Uterus (tissue), 2 donors: ENCODE results near the gene SLC25A39.

Experiments
- POLR2A ChIP-seq, 2 donors: fragments of 450-650 bp; IDR thresholded peaks; one replicate each; pipeline ENCODE4 v1.6.1; 2016; ENCODE audit warnings: antibody characterized with exemption in 2 of 2, mild to moderate bottlenecking in 1 of 2, moderate library complexity in 1 of 2
- TF ChIP-seq, protein P1 (sequence below), 4 experiments: fragments of 200-600 bp in 2 of 4; fragments of 450-650 bp in 2 of 4; sonication (generic) in 2 of 4; IDR thresholded peaks; one replicate each; pipeline ENCODE4 v1.5.1; 2016 to 2019; ENCODE audit warnings: antibody characterized with exemption in 4 of 4, mild to moderate bottlenecking in 2 of 4, moderate library complexity in 1 of 4

DNA sequence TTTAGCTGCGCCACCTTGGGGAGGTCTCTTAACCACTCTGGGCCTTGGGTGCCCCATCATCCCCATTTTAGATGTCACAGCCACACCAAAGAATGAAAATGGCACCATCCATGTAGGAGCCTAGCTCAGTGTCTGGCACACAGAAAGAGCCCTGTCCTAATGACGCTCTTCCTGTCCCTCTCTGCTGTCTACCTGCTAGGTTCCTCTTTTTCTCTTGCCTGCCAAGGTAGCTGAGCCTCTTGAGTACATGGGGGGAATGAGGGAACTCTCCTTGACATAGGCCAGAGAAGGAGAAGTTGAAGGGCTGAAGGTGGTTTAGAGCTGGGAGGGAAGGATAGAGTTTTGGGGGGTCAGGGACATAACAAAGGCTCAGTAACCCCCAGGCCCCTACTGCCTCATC is 14.4 kb downstream of the SLC25A39 start:
- TF ChIP-seq, protein P1, sequence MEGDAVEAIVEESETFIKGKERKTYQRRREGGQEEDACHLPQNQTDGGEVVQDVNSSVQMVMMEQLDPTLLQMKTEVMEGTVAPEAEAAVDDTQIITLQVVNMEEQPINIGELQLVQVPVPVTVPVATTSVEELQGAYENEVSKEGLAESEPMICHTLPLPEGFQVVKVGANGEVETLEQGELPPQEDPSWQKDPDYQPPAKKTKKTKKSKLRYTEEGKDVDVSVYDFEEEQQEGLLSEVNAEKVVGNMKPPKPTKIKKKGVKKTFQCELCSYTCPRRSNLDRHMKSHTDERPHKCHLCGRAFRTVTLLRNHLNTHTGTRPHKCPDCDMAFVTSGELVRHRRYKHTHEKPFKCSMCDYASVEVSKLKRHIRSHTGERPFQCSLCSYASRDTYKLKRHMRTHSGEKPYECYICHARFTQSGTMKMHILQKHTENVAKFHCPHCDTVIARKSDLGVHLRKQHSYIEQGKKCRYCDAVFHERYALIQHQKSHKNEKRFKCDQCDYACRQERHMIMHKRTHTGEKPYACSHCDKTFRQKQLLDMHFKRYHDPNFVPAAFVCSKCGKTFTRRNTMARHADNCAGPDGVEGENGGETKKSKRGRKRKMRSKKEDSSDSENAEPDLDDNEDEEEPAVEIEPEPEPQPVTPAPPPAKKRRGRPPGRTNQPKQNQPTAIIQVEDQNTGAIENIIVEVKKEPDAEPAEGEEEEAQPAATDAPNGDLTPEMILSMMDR (IDR thresholded peaks at IDR 0.05) = no peak
- no peak for TF ChIP-seq POLR2A (IDR thresholded peaks at IDR 0.05)
